Endothelial cell of umbilical vein (primary cell): ENCODE data around the gene ZNF705A. TPM values are rescaled to one million over a fixed set of nuclear protein-coding genes. Genes with fewer than 3 reads are reported as not detected.
"Not testable (repeated sequence)": the region's sequence is repeated elsewhere in the genome, so short reads cannot be mapped to it uniquely, and the experiment has no call there.

ENCODE experiments used
- BruUV-seq: library from RNA; stranded (reverse); fragments of 400-500 nt; replicated peaks from 2 replicates; lab custom pipeline; 2021; lab: Mats Ljungman, UMichigan
- CTCF ChIA-PET: fragments of 300-600, 350-600 bp; sonication (Branson Sonifier 250); formaldehyde crosslinking; loops from one replicate; lab custom pipeline; 2021; ENCODE audit warnings: antibody characterized with exemption, inconsistent platforms; lab: Charles Lee
- POLR2A ChIA-PET: fragments of 300-600, 350-600 bp; sonication (Branson Sonifier 250); formaldehyde crosslinking; loops from one replicate; lab custom pipeline; 2021; ENCODE audit warnings: antibody characterized with exemption, inconsistent platforms; lab: Charles Lee
- DNase-seq: peaks from one replicate; pipeline ENCODE4 v3.0.0-alpha.2; 2011; ENCODE audit warnings: low read depth, low spot score
- FAIRE-seq: peaks from 2 replicates; lab custom pipeline; 2011; peaks lifted over from hg19 to GRCh38; lab: Jason Lieb, UNC
- H2AFZ ChIP-seq: 2 replicates; pipeline ENCODE4 v1.6.0; 2012; ENCODE audit warnings: low read depth, low read length, control low read depth, inconsistent platforms
- H3K27ac ChIP-seq: 2 replicates; pipeline ENCODE4 v1.5.1; 2011; ENCODE audit warnings: low read depth, mild to moderate bottlenecking, control low read depth, low read length, moderate library complexity; ENCODE audit not compliant: insufficient read depth
- H3K27me3 ChIP-seq, 2 experiments: 2 replicates each; pipeline versions ENCODE4 v1.6.0 to v1.6.1; 2011; ENCODE audit warnings: low read length in 2 of 2, mixed read lengths in 1 of 2; ENCODE audit not compliant: control insufficient read depth in 2 of 2, insufficient read depth in 2 of 2
- H3K36me3 ChIP-seq, 2 experiments: 2 replicates in 1 of 2; 3 replicates in 1 of 2; pipeline ENCODE4 v1.5.1; 2011; ENCODE audit warnings: low read length in 2 of 2, mild to moderate bottlenecking in 1 of 2, moderate library complexity in 1 of 2; ENCODE audit not compliant: control insufficient read depth in 2 of 2, insufficient read depth in 2 of 2; ENCODE audit errors: extremely low read depth in 1 of 2
- H3K4me1 ChIP-seq: 3 replicates; pipeline ENCODE4 v1.5.1; 2011; ENCODE audit warnings: mild to moderate bottlenecking, low read length; ENCODE audit not compliant: control insufficient read depth, insufficient read depth; ENCODE audit errors: extremely low read depth
- H3K4me2 ChIP-seq: 2 replicates; pipeline ENCODE4 v1.6.1; 2011; ENCODE audit warnings: low read length, control low read depth, mixed read lengths; ENCODE audit not compliant: insufficient read depth
- H3K4me3 ChIP-seq, 3 experiments: fragments of 200-600 bp in 1 of 3; sonication (generic), shearing (Covaris generic) in 1 of 3; replicated peaks in 1 of 3; 2 replicates each; pipeline ENCODE4 v1.5.1; 2011 to 2016; ENCODE audit warnings: control low read depth in 3 of 3, low read length in 3 of 3, mild to moderate bottlenecking in 2 of 3, inconsistent platforms in 1 of 3, low read depth in 1 of 3, moderate library complexity in 1 of 3; ENCODE audit not compliant: insufficient read depth in 1 of 3
- H3K79me2 ChIP-seq: 2 replicates; pipeline ENCODE4 v1.6.0; 2012; ENCODE audit warnings: low read length, inconsistent platforms; ENCODE audit not compliant: control insufficient read depth, insufficient read depth
- H3K9ac ChIP-seq: replicated peaks from 2 replicates; pipeline ENCODE3; 2011; ENCODE audit warnings: low read length, control low read depth; ENCODE audit not compliant: insufficient read depth; ENCODE audit errors: extremely low read depth
- H3K9me1 ChIP-seq: replicated peaks from 3 replicates; pipeline ENCODE4 v1.6.0; 2011; ENCODE audit warnings: mild to moderate bottlenecking, low read length; ENCODE audit not compliant: control insufficient read depth, insufficient read depth; ENCODE audit errors: extremely low read depth
- H3K9me3 ChIP-seq: replicated peaks from 2 replicates; pipeline ENCODE4 v1.5.1; 2012; ENCODE audit warnings: low read length, inconsistent platforms; ENCODE audit not compliant: control insufficient read depth, insufficient read depth
- H4K20me1 ChIP-seq: replicated peaks from 2 replicates; pipeline ENCODE3; 2011; ENCODE audit warnings: mild to moderate bottlenecking, low read length; ENCODE audit not compliant: control insufficient read depth, insufficient read depth; ENCODE audit errors: extremely low read depth
- dilution Hi-C: fragments of 300-500 bp; cut with MboI; formaldehyde crosslinking; loops from one replicate; pipeline ENCODE4 v1.15.0; 2019; ENCODE audit warnings: low sequenced_read_pairs; ENCODE audit not compliant: extremely low pct_ligation_motif_present
- intact Hi-C: fragments of 100-400 bp; cut with micrococcal nuclease; formaldehyde crosslinking; loops from one replicate; pipeline ENCODE4 v1.10.0; 2022
- polyA plus RNA-seq, 4 experiments: library from polyadenylated mRNA; depleted of rRNA in 3 of 4; stranded (reverse) in 3 of 4; unstranded in 1 of 4; fragments of >200 nt; gene quantifications; 2 replicates each; pipeline versions ENCODE4 v1.2.1 to v1.2.3, GENCODE V29; 2011 to 2012; ENCODE audit warnings: missing spikeins in 1 of 4
- total RNA-seq: library from RNA; stranded (reverse); gene quantifications from 2 replicates; pipeline ENCODE4 v1.2.3, GENCODE V29; 2021

Gene ZNF705A
- total and polyA plus RNA-seq, 2 donors (not counting 3 experiments of a cell fraction or from before 2014, with no cell fraction given), result not detected

- H3K9me1 ChIP-seq, H3K4me3 ChIP-seq, H3K9me3 ChIP-seq, H3K27me3 ChIP-seq, H4K20me1 ChIP-seq, H3K27ac ChIP-seq, H2AFZ ChIP-seq, BruUV-seq, H3K4me2 ChIP-seq, H3K36me3 ChIP-seq, dilution Hi-C loops, POLR2A ChIA-PET, H3K79me2 ChIP-seq, H3K4me1 ChIP-seq, FAIRE-seq, H3K9ac ChIP-seq, CTCF ChIA-PET, intact Hi-C loops, DNase-seq: not testable (repeated sequence)
Observed at GRCh38 chr12:8134398-8134930, 22.4 kb upstream of the ZNF705A start.

- H3K9me3 ChIP-seq, H3K9ac ChIP-seq, H3K4me2 ChIP-seq, POLR2A ChIA-PET, intact Hi-C loops, H3K27ac ChIP-seq, DNase-seq, H4K20me1 ChIP-seq, BruUV-seq, H3K4me3 ChIP-seq, CTCF ChIA-PET, H3K79me2 ChIP-seq, dilution Hi-C loops, H3K36me3 ChIP-seq, H3K4me1 ChIP-seq, H3K27me3 ChIP-seq, H2AFZ ChIP-seq, FAIRE-seq, H3K9me1 ChIP-seq: not testable (repeated sequence)
Observed at GRCh38 chr12:8141647-8142046, 15.2 kb upstream of the ZNF705A start.
